HG03575 (cell line): ENCODE data around the gene RGS19.
"Not testable (repeated sequence)": the region's sequence is repeated elsewhere in the genome, so short reads cannot be mapped to it uniquely, and the experiment has no call there.

Experiments
- ATAC-seq: cut with Tn5 transposase; IDR thresholded peaks from one replicate; pipeline ENCODE4 v1.9.1; 2021; ENCODE audit not compliant: unreplicated experiment, insufficient number of reproducible peaks, low FRiP score; ENCODE audit errors: extremely low read depth

The RGS19 gene

DNA sequence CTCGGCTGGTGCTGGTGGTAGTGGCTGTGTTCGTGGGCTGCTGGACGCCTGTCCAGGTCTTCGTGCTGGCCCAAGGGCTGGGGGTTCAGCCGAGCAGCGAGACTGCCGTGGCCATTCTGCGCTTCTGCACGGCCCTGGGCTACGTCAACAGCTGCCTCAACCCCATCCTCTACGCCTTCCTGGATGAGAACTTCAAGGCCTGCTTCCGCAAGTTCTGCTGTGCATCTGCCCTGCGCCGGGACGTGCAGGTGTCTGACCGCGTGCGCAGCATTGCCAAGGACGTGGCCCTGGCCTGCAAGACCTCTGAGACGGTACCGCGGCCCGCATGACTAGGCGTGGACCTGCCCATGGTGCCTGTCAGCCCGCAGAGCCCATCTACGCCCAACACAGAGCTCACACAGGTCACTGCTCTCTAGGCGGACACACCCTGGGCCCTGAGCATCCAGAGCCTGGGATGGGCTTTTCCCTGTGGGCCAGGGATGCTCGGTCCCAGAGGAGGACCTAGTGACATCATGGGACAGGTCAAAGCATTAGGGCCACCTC lies 19.2 kb upstream of the RGS19 start:
- no peak for ATAC-seq

DNA sequence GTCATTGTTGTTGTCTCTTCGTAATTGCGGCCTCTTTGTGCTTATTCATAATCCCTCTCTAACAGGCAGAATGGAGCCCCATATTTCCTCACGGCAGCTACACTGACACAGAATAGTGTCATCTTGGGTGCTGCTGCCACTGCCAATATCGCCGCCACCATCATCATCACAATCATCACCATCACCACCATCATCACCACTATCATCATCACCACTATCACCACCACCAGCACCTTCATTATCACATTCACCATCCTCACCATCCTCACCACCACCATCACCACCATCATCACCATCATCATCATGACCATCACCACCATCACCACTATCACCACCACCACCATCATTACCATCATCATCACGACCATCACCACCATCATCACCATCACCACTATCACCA lies 17.2 kb upstream of the RGS19 start:
- no peak for ATAC-seq

DNA sequence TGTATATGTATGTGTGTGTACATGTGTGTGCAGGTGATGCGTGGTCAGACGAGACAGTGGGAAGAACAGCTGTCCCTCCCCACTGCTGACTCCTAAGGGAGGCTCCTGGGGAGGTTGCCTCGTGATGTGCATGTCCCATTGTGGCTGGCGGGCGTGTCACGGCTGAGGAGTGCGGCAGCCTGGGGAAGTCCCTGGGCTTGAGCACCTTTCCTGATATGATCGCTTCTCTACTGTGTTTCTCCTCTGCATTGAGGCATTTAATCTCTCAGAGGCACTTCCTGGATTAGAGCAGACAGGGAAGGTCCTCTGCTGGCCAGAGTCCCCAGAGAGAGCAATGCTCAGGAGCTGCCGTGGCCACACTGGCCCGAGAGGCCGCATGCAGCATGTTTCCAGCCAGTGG lies 16.6 kb upstream of the RGS19 start:
- no peak for ATAC-seq

DNA sequence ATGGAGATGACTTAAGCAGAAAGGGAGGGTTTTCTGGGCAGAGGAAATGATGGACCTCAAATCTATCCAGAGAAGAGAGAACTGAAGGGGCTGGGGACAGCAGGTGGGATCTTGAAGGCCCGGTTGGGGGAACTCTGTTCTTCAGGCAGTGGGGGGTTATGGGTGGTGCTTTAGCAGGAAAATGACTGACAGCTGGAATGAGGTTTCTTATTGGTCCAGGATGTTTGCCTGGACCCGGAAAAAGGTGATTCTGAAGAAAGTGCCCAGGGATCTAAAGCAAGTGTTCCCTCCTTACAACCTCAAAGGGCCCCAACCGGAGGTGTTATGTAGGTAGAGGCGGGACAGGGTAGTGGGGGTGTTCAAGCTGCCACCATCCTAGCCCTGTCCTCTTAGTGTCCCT lies 16.1 kb upstream of the RGS19 start:
- ATAC-seq = no peak

DNA sequence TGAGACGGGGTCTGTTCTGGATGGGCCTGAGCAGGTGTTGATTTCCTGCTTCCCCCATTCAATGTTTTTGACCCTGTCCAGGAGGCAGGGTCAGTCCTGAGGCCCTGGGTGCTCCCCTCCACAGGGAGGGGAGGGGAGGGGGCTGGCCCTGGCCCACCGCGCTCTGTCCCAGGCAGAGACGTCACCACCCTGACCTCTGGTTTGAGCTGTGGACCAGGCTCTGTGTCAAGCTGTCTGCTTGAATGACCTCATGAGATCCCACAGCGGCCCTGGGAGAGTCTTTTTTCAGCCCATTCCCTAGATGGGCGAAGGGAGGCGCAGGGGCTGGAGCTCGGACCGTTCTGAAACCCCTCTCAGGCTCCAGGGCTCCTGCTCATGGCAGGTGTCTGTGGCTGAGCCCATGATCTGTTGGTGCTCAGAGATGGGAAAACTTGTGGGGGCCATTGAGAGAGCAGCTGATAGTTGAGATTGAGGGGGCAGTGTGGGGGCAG lies 13.7 kb upstream of the RGS19 start:
- ATAC-seq = no peak

DNA sequence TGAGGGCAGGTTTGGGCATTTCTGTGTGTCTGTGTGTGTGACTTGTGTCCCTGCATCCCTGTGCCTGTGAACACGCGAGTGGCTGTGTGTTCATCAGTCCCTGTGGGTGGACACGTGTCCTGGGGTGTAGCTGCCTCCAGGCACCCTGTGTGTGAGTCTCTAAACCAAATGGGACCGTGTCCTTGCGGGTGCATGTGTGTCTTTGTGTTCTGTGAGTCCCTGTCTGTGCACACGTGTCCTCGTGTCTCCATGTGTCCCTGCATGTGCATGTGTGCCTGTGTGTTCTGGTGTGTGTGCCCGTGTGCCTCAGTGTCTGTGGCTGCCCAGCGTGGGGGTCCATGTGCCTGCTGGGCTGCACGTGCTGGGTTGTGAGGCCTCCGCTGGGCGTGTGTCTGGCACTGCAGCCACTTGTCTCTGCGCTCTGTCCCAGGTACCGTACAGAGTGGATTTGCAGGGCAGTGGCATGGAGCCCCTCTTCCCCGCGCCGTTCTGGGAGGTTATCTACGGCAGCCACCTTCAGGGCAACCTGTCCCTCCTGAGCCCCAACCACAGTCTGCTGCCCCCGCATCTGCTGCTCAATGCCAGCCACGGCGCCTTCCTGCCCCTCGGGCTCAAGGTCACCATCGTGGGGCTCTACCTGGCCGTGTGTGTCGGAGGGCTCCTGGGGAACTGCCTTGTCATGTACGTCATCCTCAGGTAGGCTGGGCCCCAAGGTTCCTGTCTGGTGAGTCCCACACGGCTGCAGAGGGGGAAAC lies 13.1 kb upstream of the RGS19 start:
- ATAC-seq = no peak

DNA sequence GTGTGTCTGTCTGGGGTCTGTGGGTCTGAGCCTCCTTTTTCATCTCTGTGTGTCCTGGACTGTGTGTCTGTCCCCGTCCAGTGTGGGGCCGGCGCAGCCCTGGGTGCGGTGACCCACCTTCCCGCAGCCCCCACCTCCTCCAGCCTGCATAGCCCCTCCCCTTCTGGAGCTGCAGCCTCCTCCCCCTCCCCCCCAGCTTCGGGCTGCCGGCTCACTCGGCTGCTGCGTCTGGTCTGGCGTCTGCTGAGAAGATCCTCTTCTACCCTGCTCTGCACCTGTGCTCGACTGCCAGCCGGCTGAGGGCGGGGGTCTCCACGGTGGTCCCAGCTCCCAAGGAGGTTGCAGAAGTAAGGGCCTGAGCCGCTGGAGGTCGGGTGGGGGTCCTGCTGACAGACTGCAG lies 12.5 kb upstream of the RGS19 start:
- ATAC-seq = no peak

DNA sequence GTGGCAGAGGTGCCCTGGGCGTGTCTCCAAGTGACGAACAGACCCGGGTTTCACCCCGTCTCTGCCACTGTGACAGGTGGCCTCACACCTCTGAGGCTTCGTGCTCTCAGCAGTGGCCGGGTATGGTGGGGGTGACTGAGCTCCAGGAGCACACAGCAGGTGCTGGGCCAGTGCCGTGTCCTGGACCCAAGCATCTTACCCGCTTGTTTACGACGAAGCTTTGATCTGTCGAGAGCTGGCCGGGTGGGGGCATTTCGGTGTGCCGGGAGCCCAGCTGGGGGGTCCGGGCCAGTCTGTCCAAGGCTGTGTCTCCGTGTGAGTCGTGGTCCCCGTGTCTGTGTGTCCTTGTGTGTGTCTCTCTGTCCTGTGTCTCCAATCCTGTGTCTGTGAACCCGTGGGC lies 12.0 kb upstream of the RGS19 start:
- ATAC-seq = no peak

DNA sequence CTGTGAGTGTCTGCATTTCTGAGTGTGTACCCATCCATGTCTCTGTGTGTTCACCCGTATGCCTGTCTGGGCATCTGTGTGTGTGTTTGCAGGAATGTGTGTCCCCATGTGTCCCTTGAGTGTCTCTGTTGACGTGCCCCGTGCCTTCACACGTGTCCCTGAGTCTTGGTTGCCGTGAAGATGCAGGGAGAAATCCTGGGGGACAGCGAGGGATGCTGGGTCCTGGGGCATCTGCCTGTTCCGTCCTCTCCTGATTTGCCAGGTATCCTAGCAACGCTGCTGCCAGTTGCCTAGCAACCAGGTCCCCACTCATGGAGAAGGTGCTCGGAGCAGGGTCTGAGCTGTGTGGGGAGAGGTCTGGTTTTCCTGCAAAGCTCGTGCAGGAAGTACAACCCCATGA lies 10.8 kb upstream of the RGS19 start:
- ATAC-seq = no peak

DNA sequence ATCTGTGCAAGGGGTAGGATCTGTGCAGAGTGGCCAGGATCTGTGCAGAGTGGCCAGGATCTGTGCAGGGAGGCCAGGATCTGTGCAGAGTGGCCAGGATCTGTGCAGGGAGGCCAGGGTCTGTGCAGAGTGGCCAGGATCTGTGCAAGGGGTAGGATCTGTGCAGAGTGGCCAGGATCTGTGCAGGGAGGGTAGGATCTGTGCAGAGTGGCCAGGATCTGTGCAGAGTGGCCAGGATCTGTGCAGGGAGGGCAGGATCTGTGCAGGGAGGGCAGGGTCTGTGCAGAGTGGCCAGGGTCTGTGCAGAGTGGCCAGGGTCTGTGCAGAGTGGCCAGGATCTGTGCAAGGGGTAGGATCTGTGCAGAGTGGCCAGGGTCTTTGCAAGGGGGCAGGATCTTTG lies 9.3 kb upstream of the RGS19 start:
- ATAC-seq = not testable (repeated sequence)

DNA sequence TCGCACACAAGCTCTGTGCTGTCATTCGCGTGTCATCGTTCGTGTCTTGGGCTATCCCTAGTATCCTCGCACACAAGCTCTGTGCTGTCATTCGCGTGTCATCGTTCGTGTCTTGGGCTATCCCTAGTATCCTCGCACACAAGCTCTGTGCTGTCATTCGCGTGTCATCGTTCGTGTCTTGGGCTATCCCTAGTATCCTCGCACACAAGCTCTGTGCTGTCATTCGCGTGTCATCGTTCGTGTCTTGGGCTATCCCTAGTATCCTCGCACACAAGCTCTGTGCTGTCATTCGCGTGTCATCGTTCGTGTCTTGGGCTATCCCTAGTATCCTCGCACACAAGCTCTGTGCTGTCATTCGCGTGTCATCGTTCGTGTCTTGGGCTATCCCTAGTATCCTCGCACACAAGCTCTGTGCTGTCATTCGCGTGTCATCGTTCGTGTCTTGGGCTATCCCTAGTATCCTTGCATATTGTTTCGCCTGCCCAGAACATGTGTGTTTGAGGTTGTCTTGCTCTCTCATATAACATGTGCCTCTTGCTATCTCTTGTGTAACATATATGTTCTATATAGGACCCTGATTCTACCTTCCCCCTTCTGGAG lies 8.0 kb upstream of the RGS19 start:
- not testable (repeated sequence) for ATAC-seq

DNA sequence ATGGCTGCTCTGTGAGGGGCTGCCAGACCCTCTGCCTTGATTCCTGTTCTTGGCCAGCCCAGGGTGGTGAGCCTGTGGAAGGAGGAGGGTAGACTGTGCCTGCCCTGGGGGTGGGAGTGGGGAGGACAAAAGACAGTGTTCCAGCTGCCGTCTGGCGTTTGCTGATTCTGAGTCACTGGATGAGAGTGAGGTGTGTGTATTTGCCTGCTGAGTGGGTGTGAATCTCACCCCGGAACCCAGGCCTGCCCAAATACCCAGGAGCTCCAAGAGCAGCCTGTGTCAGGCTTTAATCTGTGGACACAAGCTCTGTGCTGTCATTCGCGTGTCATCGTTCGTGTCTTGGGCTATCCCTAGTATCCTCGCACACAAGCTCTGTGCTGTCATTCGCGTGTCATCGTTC lies 7.5 kb upstream of the RGS19 start:
- no peak for ATAC-seq

DNA sequence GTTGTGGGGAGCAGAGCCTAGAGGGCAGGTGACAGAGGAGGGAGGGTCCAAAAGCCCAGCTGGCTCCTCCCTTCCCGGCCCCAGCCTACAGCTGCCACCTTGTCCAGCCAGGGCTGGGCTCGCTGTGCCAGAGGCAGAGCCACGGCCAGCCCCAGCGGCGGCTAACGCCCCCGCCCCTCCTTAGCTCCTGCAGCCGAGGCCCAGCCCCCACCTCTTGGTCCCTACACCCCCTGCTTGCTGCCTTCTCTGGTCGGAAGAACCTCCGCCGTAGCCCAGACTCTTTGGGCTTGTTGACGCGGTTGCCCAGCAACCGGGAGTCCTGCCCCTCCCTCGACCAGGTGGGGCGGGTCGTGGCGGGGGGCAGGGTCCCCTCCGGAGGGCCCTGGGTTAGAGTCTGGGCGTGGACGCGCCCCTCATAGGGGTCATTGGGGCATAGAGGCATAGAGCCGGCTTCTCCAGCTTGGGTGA lies 5.4 kb upstream of the RGS19 start:
- ATAC-seq = no peak

DNA sequence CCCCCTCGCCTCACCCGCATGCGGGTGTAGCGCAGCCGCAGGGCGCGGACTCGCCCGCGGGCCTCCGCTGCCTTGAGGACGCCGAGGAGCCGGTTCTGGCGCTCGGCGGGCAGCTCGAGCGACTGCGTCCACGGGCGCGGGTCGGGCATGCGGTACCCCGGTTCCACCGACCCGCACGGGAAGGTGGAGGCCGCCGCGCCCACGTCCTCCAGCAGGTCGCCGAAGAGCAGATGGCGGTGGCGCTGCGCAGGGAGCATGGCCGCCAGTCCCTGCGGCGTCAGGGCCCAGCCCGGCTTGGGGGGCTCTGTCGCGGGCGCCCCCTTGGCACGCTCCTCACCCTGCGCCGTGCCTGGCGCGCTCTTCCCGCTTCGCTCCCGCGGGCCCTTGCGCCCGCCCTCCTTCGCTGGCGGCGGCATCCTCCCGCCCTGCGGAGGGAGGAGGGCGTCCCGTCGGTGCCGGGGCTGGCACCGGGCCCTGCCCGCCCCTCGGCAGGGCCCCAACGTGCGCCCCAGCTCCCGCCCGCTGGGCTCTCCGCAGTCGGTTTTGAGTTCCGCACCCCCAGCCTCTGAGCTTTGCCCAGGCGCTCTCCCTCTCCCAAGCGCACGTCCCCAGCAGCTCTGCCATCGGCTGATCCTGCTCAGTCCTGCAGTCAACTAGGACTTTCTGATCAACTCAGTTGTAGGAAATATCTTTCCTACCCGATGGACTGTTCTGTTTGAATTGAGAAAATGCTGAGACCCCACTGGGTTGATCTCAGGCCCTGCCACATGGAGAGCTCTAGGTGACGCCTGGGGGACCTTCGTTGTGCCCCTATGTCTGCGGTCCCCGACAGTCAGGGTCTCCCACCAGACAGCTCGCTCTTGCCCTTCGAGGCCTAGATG lies 4.7 kb upstream of the RGS19 start, which contains the start of gene LKAAEAR1:
Gene LKAAEAR1, minus strand, starts transcription at position 595 of the 881 bp plus-strand sequence. Its CDS starts 179 bp downstream, at position 416.
- no peak for ATAC-seq

DNA sequence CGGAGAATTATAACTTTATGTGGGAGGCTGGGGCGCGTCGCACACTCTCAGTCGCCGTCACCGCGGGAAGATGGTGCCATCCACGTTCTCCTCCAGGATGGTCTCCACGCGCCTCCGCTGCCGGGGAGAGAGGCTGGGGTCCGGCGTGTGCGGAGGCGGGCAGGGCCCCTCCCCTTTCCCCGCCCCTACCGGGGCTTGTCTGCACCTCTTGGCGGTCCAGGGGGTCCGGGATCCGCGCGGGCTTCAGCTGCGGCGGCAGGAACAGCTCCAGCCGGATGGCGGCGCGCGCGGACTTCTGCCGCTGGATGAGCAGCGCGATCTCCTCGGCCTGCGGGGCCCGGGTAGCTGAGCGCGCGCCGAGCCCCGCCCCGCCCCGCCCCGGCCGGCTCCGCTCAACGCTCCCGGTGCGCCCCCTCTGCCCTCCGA lies 4.1 kb upstream of the RGS19 start:
- ATAC-seq = no peak

DNA sequence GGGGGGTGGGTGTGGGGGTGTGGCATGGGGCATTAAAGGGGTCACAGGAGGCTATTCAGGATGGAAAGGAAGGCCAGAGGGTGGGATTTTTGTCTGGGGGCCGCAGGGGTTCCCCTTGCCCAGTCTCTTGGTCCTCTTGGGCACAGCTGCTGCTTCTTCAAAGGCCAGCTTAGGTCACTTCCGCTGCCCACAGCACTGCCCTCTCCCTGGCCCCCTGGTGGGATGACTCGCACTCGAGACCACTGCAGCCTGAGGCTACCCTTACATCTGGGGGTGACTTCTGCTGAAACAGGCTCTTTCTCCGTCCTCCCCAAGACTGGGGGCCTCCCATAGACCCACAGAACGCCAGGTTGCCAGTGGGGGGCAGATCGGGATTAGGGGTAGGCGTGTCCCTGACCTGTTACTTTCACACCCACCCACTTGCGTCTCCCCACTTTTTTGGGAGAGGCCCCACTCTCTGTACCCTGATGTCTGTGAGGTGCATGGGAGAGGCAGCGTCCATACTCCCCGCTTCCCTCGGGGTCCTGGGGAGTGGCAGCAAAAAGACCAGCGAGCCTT lies 3.6 kb upstream of the RGS19 start:
- no peak for ATAC-seq

DNA sequence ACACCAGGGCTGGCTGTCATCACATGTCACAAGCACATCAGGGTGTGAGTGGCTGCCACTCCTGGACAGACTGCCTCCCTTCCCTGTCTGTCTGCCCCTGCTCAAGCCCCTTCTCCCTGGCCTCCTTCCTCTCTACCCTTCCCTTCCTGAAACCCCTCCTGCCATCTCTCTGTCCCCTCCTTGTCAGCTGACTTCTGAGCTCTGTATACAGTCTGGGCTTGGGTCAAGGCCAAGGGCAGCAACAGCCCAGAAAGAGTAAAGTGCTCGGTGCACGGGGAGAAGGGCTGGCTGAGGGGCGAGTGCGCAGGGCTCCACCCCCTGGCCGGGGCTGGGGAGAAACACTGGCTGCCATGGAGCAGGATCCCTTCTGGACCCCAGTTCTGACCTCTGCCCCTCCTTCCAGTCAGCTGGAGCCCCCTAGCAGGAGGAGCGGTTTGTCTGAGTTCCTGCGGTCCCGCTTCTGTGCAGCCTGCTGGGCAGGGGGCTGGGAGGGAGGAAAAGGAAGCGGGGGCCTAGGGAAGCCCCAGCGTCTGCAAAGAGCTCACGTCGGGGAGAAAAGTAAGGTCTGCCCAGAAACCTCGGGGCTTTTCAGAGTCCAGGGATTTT lies 2.9 kb upstream of the RGS19 start:
- ATAC-seq = no peak

DNA sequence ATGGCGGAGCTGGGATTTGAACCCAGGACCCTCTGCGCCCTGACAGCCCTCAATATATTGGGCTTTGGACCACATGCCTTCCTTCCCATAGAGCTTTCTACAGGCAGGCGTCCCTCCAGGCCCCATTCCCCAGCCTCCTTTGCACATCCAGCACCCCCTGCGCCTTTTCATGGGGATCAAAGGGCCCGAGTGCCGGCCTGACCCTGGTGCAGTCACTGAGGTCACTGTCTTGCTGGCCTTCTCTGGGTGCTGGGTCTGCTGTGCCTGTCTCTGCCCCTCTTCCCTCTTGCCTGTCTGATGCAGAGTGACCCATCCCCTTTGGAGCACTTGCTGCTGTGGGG lies 2.3 kb upstream of the RGS19 start:
- no peak for ATAC-seq
